Epidermal melanocyte (primary cell): ENCODE measurements around the gene ZNF652.
"Not testable (repeated sequence)": the region's sequence is repeated elsewhere in the genome, so short reads cannot be mapped to it uniquely, and the experiment has no call there.

ENCODE experiments used
- DNase-seq: peaks from one replicate; pipeline ENCODE4 v3.0.0; 2011; ENCODE audit warnings: low spot score; ENCODE audit not compliant: insufficient read length

The ZNF652 gene

DNA sequence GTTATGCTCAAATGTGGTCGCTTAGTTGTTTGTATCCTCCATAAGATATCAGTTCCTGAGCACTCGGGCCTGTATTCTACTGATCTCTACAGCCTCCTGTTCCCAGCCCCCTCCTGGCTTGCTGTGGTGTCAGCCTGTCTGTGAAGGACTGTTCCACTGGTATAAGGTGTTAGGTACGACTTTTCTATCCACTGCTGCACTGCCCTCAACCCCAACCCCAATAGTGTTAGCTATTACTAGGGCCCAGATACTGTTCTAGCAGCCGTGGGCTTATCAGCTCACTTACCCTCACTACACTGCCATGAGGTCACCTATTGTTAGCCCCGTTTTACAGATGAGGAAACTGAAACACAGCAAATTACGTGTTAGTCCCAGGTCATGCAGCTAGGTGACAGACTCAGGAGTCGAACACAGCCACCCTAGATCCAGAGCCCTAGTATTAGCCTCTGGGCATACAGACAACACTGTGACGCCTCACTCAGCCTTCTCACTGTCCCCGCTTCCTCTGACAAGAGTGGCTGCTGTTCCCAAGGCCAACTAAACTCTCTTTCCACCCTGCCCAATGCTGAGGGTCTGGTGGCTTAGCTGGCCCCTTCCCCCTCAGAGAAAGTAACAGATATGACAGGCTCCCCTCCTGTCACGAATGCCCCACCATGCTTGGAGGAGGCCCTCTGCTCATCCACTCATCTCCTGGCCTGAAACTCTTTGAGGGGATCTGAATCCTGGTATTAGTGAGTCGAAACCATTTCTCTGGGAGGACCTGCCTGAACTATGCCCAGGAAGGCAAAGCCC lies 25.6 kb upstream of the ZNF652 start:
- no peak for DNase-seq

DNA sequence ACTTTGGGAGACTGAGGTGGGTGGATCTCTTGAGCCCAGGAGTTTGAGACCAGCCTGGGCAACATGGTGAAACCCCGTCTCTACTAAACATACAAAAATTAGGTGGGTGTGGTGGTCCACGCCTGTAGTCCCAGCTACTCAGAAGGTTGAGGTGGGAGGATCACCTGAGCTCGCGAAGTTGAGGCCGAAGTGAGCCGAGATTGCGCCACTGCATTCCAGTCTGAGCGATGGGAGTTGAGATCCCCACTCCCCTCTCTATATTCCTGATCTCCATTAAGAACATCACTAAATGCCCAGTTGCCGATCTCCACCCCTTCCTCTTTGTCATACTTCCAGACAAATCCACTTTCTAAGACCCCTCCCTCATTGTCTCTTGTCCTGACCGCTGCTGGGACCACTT lies 24.3 kb upstream of the ZNF652 start:
- DNase-seq: no peak

DNA sequence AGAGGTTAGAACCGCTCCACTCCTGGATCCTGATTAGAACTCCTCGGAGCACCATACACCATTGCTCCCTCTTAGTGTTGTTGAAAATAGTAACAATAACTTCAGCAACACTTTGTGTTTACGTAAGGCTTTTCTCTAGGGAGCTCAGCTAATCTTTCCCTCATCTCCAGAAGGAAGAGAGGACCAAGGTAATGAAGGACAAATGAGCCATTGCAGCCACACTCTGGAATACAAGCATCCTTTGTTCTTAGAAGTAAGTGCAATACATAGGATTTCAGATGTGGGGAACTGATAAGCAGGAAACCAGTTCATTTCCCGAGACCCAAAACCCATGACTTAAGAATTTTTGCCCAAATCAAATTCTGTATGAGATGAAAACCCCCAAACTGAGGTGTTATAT lies 22.9 kb upstream of the ZNF652 start:
- DNase-seq: no peak

DNA sequence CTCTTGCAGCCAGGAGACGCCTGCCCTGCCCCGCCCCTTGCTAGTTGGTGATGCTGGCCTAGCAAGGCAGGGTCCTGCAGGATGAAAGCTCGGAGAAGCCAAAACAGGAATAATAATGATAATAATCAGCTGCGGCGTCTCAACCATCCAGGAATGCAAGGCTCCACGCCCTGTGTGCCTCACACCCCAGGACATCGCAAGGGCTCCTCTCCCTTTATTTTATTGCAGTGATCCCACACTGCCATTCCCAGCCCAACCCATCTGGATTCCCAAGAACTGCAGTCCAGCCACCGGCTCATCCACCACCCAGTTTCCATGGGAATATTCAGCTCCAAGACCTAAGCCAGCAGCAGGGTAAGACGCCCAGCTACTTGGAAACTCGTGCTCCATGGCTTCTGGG lies 21.0 kb upstream of the ZNF652 start:
- DNase-seq: no peak

DNA sequence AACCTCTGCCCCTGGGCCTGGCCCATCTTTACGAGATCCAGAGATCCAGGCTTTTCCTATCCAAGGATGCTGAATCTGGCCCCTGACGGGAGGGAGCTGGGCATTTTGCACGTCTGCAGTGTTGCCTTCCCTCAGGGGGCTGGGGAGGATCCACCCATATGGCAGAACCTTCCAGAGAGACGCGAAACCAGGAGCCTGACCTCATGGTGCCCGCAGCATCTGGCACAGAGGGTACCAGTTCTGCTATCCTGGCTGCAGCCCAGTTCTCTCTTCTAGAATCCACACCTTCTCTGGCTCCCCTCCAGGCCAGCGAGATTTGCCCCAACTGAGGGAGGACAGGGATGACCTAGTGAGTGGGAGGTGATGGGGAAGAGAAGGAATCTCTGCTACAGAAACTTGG lies 20.5 kb upstream of the ZNF652 start:
- no peak for DNase-seq

DNA sequence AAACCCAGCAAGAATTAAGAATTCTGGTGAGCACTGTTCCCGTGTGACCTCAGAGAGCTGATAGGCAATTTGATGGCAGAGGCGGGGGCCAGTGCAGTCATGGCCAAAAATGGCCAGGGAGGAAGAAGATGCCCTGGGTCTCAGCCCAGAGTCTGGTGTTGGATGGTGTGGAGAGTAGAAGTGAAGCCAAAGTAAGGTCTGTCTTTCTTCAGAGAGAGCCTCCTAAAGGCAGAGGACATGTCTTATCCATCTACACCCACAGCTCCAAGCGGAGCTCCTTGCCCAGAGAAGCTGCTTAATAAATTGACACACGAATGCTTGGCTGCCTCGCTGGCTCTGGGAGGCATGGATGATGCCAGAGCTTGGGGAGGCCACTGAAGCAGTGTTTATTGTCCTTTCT lies 19.7 kb upstream of the ZNF652 start:
- DNase-seq: no peak

DNA sequence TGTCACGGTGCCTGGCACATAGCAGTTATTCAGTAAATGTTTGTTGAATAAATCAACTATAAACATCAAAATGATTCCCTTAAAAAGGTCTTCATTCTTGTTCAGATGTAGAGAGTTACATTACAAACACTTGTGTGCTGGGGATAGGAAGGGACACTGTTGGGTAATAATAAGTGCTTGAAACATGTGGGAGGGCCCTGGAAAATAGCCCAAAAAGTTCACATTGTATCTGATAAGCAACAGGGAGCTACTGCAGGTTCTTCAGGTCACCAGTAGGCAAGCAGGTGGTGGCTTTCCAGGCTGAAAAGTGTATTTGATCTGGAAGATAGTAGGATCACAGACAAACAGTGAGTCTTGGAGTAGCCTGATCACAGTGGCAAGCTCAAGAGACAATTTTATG lies 19.0 kb upstream of the ZNF652 start:
- no peak for DNase-seq

DNA sequence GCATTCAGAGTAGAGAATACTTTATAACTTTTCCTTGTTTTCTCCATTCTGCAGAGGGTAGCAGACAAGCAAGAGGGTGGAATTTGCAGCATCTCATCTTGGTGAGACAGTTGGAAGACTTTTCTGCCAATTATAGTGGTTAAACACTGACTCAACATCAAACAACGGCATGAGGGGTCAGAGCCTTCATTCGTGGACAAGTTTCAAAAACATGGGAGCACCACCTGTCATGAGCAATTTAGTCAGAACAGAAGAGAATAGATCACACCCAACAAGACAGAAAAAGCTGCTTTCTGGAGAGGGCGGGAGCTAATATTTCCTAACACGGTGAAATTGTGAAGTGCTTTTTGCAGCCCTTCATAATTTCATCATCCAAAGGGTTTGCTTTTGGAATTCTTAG lies 17.9 kb upstream of the ZNF652 start:
- no peak for DNase-seq

DNA sequence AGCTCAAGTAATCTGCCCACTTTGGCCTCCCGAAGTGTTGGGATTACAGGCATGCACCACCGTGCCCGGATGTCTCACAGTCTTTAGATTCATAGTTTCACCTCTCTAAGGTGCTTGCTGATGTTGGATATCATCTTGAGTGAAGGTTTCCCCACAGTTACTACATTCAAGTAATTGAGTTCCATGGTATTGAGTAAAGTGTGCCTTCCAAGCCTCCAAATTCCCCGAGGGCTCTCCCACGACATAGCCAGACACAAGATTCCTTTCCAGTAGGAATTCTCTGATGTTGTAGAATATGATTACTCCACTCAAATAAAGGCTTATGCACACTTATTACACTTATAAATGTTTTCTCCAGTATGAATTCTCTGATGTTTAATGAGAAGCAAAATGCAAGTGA lies 16.3 kb upstream of the ZNF652 start:
- no peak for DNase-seq

DNA sequence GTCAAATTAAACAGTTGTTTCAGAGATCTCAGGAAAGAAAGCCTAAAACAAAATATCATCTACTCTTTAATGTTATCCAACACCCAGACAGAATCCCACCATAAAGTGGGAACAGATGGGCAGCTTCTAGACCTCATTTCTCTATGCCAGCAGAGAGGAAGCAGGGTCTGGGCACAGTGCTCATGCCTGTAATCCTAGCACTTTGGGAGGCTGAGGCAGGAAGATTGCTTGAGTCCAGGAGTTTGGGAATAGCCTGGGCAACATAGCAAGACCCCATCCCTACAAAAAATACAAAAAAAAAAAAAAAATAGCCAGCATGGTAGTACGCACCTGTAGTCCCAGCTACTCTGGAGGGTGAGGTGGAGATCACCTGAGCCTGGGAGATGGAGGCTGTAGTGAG lies 13.5 kb upstream of the ZNF652 start:
- DNase-seq: no peak

DNA sequence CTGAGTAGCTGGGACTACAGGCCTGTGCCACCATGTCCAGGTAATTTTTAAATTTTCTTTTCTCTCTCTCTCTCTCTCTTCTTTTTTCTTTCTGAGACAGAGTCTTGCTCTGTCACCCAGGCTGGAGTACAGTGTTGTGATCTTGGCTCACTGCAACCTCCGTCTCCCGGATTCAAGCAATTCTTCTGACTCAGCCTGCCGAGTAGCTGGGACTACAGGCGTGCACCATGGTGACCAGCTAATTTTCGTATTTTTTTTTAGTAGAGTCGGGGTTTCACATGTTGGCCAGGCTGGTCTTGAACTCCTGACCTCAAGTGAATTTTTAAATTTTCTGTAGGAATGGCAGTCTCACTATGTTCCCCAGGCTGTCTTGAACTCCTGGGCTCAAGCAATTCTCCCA lies 11.1 kb upstream of the ZNF652 start:
- DNase-seq: no peak

DNA sequence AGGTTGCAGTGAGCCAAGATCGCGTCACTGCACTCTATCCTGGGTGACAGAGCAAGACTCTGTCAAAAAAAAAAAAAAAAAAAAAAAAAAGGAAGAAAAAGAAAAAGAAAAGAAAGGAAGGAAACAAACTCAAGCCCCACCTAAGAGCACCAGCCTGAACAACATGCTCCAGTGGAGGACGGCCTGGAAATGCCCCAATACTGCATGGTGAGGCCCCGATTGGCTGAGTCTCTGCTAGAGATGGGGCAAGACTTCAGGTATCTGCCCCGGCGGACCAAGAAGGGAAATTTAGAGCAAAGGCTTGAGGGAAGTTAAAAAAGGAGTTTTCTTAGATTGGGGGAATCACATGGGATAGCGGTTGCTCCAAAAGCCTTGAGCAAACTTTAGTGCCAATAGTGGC lies 10.4 kb upstream of the ZNF652 start:
- no peak for DNase-seq

DNA sequence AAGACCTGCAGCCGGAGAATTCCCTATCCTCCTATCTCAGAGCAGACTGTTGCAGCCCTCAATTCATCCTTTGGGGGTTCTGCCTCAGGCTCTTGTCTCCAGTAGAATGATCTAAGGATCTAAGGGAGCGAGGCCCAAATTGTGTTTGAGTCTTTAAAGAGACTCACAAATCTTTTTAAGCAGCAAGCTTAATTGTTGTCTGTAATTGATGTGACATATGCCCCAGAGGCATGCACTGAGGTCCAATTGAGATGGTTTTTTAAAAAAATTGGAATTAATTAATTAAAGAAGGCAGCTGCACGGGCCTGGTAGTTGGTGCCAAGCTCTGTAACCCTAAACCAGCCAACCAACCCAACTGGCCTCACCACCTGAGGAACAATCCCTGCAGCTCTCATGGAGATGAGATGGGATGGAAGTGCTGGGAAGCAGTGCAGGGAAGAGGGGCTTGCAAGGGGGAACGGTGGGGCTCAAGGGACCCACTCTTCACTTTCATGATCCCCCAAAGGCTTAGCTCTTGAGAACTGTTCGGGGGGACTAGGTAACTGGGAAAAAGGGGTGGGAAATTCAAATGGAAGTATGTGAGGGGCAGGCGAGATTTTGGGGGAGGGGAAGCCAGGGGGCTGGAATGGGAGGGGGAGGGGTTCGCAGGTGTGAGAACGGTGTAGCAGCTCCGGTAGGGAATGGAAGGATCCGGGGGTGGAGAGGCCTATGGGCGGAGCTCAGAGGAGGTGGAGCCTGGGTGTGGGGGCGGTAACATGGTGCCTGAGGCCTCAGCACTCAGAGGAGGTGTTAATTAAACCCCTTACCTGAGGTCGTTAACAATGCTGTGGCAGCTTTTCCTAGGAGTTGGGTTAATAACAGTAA lies 9.2 kb upstream of the ZNF652 start:
- DNase-seq: no peak

DNA sequence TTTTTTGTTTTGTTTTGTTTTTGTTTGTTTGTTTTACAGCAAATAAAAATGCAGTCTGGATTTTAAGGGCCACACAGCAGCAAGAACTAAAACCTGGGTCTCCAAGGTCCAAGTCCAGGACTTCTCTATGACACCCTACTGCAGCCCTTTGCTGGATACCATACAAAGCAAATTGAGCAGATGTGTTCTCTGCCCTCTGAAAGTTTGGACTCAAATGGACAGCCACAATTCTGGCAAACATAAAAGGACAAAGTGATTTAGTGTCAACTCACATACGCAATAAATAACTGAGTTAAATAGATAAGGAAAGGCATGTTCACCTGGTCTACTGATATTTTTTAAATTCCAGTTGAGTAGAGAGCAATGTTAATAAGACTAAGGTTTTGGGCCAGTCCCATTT lies 7.7 kb upstream of the ZNF652 start:
- no peak for DNase-seq

DNA sequence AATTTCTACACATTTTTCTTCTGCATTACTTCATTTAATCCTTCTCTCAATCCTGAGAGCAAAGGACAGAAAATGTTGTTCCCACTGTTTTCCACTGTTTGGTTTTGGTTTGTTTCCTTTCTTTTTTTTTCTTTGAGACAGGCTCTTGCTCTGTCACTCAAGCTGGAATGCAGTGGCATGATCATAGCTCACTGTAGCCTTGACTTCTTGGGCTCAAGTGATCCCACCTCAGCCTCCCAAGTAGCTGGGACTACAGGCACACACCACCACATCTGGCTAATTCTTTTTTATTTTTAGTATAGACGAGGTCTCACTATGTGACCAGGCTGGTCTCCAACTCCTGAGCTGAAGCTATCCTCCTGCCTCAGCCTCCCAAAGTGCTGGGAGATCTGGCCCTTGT lies 7.0 kb upstream of the ZNF652 start:
- no peak for DNase-seq

DNA sequence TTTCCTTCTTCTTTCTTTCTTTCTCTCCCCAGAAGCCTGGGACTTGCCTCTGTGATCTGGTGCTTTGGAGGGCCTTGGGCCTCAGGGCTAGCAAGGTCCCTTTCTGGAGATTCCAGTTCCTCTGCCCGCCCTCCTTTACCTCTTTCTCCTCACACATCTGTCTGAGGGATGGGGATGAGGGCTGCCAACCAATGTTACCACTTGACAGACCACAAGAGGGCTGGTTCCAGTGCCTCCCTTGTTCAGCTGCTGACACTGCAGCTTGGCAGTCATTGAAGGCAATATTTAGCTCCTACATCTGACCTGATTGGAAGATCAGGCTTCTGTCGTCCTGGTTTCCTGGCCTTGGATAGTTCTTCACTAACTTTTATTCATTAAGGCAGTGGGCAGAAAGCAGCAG lies 3.6 kb upstream of the ZNF652 start:
- no peak for DNase-seq

DNA sequence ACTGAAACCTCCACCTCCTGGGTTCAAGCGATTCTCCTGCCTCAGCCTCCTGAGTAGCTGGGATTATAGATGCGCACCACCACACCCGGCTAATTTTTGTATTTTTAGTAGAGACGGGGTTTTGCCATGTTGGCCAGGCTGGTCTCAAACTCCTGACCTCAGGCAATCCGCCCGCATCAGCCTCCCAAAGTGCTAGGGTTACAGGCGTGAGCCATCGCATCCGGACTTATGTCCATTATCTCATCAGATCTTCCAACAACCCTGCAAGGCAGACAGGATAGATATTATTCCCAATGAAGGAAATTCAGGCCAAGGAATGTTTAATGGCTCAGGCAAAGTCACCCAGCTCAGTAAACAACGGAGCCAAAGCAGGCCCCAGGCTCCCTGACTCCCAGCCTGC lies 3.1 kb upstream of the ZNF652 start:
- not testable (repeated sequence) for DNase-seq

DNA sequence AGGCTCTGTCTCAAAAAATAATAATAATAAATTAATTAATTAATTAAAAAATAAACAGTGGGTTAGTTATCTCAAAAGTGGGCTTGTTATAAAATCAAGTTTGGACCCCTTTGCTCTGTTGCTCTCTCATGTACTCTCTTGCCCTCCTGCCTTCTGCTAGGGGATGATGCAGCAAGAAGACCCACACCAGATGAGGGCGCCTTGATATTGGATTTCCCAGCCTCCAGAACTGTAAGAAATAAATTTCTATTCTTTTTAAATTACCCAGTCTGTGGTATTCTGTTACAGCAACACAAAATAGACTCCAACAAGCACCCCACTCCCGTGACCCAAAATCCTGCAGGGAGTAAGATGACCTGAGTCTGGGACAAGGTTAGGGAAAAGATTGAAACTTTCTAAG lies 2.1 kb upstream of the ZNF652 start:
- DNase-seq: no peak

DNA sequence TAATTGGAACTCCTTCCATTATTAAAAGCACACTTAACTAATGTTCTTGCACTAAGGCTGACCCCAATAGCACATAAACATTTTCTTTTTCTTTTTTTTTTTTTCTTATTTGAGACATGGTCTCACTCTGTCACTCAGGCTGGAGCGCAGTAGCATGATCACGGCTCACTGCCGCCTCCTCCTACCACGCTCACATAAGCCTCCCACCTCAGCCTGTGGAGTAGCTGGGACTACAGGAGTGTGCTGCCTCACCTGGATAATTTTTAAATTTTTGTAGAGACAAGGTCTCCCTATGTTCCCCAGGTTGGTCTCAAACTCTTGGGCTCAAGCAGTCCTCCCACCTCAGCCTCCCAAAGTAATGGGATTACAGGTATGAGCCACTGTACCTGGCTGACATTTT lies 1.2 kb upstream of the ZNF652 start:
- no peak for DNase-seq

DNA sequence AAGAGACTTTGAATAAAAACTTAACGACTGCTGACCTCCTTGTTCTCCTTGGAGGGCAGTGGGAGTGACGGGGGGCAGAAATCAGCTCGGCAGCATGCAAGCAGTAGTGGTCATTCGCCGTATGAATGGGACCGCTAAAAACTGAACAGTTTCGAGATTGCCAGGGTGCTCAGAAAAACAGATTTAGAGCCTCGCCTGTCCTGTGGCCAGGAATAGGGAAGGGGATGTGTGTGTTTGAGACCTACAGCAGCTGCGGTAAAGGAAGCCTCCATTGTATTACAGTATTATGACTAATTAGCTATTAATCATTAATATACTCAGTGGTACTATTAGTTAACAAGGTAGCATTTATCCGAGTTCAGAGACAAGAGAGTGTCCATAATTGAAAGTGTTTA lies 670 bp upstream of the ZNF652 start:
- no peak for DNase-seq

DNA sequence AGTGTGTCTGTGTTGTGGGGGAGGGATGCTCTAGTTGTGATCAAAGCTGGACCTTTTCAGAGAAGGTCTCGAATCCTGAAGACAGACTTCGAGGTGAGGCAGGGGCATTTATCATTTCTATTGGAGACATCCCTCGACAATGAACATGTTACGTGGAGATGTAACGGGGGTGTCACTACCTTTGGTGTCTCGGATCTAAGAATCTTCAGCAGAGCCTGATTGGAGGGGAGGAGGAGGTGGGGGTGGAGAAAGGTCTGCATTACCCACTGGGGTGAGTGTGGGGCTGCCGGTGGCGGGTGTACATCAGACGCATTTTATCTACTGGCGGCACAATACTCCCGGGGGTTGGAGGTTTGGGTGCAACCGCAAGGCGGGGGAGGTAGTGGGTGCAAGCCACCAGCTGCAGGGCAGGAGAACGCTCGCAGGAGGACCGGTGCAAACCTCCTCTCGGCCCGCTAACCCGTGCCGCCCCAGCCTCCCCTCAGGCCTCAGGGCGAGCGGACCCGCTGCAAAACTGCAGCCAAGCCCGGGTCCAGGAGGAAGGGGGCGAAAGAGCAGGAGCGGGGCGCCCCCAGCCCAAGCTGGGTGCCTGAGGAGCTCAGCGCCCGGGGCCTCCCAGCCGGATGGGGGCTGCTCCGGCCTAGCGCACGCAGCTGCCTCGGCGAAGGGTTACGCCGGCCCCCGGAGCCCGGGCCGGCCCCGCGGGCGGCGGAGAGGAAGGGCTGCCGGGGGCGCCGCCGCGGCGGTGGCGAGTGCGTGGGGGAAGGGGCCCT lies 735 bp downstream of the ZNF652 start:
- no peak for DNase-seq

DNA sequence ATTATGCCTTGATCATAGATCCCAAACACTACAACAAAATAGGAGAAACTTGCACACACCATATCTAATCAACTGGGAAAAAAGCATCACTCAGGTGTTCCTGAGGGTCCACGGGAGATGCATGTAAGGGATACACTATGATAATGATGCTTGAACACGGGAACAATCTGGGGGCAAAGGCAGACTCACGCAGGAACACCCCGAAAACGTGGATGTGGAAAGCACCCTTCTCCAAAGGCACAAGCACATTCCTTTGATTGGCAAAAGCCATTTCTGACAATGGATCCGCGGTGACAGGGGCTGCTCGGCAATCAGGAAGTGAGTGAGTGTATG lies 1.3 kb downstream of the ZNF652 start:
- no peak for DNase-seq
